Endodermal cell (in vitro differentiated cells): ENCODE data around the gene GPR42. TPM values are rescaled to one million over a fixed set of nuclear protein-coding genes. Genes with fewer than 3 reads are reported as not detected.
A peak's percentile ranks its signal among the peaks of the same experiment; 100 is the strongest.

Source experiments
- DNase-seq: peaks from one replicate; pipeline ENCODE4 v3.0.0-alpha.2; 2017
- H3K27ac ChIP-seq: 2 replicates; pipeline ENCODE4 v1.5.1; 2013; ENCODE audit warnings: mild to moderate bottlenecking, low read depth, low read length, moderate library complexity
- H3K27me3 ChIP-seq: 2 replicates; pipeline ENCODE4 v1.6.1; 2013; ENCODE audit warnings: mild to moderate bottlenecking, low read length, moderate library complexity; ENCODE audit not compliant: insufficient read depth, control insufficient read depth, poor library complexity, severe bottlenecking
- H3K36me3 ChIP-seq: 2 replicates; pipeline ENCODE4 v1.7.0; 2013; ENCODE audit warnings: mild to moderate bottlenecking, low read length, moderate library complexity; ENCODE audit not compliant: control insufficient read depth, insufficient read depth
- H3K4me1 ChIP-seq: one replicate; pipeline ENCODE4 v1.7.0; 2013; ENCODE audit warnings: low read length; ENCODE audit not compliant: control insufficient read depth, insufficient read depth
- H3K4me3 ChIP-seq: 2 replicates; pipeline ENCODE4 v1.5.1; 2013; ENCODE audit warnings: mild to moderate bottlenecking, low read length, moderate library complexity
- H3K9ac ChIP-seq: 2 replicates; pipeline ENCODE4 v1.6.1; 2013; ENCODE audit warnings: mild to moderate bottlenecking, low read length, moderate library complexity; ENCODE audit not compliant: poor library complexity, severe bottlenecking; ENCODE audit errors: extremely low read depth
- H3K9me3 ChIP-seq: 2 replicates; pipeline ENCODE4 v1.6.1; 2013; ENCODE audit warnings: mild to moderate bottlenecking, low read length, moderate library complexity; ENCODE audit not compliant: control insufficient read depth
- H3K27ac Mint-ChIP-seq: 2 replicates; pipeline ENCODE4 v1.8.0; 2020; ENCODE audit warnings: mixed read lengths
- H3K27me3 Mint-ChIP-seq: 2 replicates; pipeline ENCODE4 v1.8.0; 2021; ENCODE audit warnings: mild to moderate bottlenecking, mixed read lengths; ENCODE audit not compliant: insufficient read depth
- H3K36me3 Mint-ChIP-seq: 2 replicates; pipeline ENCODE4 v1.8.0; 2020; ENCODE audit warnings: low read depth, mixed read lengths
- H3K4me1 Mint-ChIP-seq: 2 replicates; pipeline ENCODE4 v1.8.0; 2020; ENCODE audit warnings: mixed read lengths
- H3K4me3 Mint-ChIP-seq: 2 replicates; pipeline ENCODE4 v1.8.0; 2020; ENCODE audit warnings: mild to moderate bottlenecking, moderate library complexity, mixed read lengths
- H3K9me3 Mint-ChIP-seq: 2 replicates; pipeline ENCODE4 v1.8.0; 2020; ENCODE audit warnings: mild to moderate bottlenecking, mixed read lengths
- WGBS, 2 experiments: methylation state at CpG; one replicate each; pipeline versions ENCODE4 v1.1.5 to v1.1.7; 2013; ENCODE audit warnings: missing lambda C conversion rate in 2 of 2, mixed read lengths in 1 of 2; ENCODE audit not compliant: insufficient coverage in 1 of 2, insufficient read length in 1 of 2; 5-methylcytosine and 5-hydroxymethylcytosine counted together
- total RNA-seq, 2 donors: library from RNA; stranded (reverse); fragmentation: NEBNext Ultra II Directional in 1 of 2; extraction: Animal tissue kit (Norgen Biotek cat#: 25700) in 1 of 2; gene quantifications; 2 replicates in 1 of 2; 3 replicates in 1 of 2; pipeline ENCODE4 v1.2.1, GENCODE V29; 2021
- TF ChIP-seq, protein P1 (sequence below): fragments of 200-600 bp; sonication (generic); conservative IDR thresholded peaks from 2 replicates; pipeline ENCODE4 v1.5.0; 2021; ENCODE audit warnings: antibody characterized with exemption, mild to moderate bottlenecking

Gene GPR42
- total RNA-seq, 2 donors from 2014 or later: not detected

DNA sequence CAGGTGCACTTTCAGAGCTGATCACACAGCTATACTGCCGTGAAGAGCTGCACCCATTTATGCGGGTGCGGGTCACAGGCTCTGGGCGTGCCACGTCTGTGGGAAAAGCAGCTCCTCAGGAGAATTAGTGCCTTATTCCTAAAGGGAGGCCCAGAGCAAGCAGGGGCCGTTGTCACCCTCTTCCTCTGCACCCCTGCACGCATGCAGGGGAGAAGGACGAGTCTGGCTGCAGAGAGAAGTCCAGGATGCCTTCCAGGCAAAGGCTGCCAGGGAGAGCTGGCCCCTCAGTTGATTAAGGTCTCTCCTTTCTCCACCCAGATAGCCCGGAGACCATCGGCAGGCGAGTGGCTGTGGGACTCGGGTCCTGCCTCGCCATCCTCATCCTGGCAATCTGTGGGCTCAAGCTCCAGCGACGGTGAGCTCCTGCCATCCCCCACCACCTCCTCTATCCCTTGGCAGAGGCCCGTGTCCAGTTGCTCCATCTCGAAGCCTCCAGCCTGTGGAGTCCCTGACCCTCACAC, 26.3 kb upstream of the GPR42 start:
- 86 to 92% methylated on average over 14 to 17 of the region's 17 CpGs for WGBS, 2 experiments
- TF ChIP-seq, protein P1, sequence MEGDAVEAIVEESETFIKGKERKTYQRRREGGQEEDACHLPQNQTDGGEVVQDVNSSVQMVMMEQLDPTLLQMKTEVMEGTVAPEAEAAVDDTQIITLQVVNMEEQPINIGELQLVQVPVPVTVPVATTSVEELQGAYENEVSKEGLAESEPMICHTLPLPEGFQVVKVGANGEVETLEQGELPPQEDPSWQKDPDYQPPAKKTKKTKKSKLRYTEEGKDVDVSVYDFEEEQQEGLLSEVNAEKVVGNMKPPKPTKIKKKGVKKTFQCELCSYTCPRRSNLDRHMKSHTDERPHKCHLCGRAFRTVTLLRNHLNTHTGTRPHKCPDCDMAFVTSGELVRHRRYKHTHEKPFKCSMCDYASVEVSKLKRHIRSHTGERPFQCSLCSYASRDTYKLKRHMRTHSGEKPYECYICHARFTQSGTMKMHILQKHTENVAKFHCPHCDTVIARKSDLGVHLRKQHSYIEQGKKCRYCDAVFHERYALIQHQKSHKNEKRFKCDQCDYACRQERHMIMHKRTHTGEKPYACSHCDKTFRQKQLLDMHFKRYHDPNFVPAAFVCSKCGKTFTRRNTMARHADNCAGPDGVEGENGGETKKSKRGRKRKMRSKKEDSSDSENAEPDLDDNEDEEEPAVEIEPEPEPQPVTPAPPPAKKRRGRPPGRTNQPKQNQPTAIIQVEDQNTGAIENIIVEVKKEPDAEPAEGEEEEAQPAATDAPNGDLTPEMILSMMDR: no peak
- H3K36me3 ChIP-seq: no peaks in the 10 kb centered on the region
- H3K9ac ChIP-seq: no peak overlapping the region
- H3K9me3 ChIP-seq: no peaks in the 10 kb centered on the region
- DNase-seq: peak; percentile 27
- no peak overlapping the region for H3K4me3 ChIP-seq
- H3K4me1 Mint-ChIP-seq: peaks cover 8% of the 10 kb centered on the region
- no peak overlapping the region for H3K27ac Mint-ChIP-seq
- peaks cover 10% of the 10 kb centered on the region for H3K27me3 Mint-ChIP-seq
- no peaks in the 10 kb centered on the region for H3K36me3 Mint-ChIP-seq
- H3K4me3 Mint-ChIP-seq: no peak overlapping the region
- no peak overlapping the region for H3K27ac ChIP-seq
- no peaks in the 10 kb centered on the region for H3K9me3 Mint-ChIP-seq
- no peaks in the 10 kb centered on the region for H3K4me1 ChIP-seq
- no peaks in the 10 kb centered on the region for H3K27me3 ChIP-seq

DNA sequence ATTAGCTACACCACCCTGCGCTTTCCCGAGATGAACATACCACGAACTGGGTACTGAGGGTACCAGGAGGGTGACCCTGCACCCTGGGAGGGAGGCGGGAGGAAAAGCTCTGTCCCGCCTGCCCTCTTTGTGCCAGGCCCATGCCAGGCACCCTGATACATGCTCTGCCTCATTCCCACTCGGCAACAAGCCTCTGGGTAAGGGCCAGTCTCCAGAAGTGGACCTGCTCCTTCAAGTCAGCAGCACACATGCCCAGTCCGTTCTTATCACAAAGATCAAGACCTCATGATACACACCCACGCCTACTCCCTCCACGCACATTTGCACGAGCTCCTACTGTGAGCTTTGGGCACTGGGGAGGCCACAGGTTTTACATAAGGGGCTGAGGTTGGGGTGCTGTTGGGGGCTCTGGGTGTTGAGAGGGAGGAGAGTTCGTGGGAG, 25.2 kb upstream of the GPR42 start:
- Histone ChIP-seq H3K4me3 (no peak overlapping the region), H3K4me1 (no peaks in the 10 kb centered on the region), H3K36me3 (no peaks in the 10 kb centered on the region), H3K9me3 (no peaks in the 10 kb centered on the region), H3K27me3 (no peaks in the 10 kb centered on the region), H3K27ac (no peak overlapping the region), H3K9ac (no peak overlapping the region)
- Mint-ChIP-seq H3K27me3 (peaks cover 8% of the 10 kb centered on the region), H3K36me3 (no peaks in the 10 kb centered on the region), H3K9me3 (no peaks in the 10 kb centered on the region), H3K4me3 (no peak overlapping the region), H3K4me1 (peaks cover 8% of the 10 kb centered on the region), H3K27ac (no peak overlapping the region)
- 92 to 95% methylated on average over 11 of the region's 11 CpGs for WGBS, 2 experiments
- peak; percentile 18 for DNase-seq
- TF ChIP-seq, protein P1: no peak

DNA sequence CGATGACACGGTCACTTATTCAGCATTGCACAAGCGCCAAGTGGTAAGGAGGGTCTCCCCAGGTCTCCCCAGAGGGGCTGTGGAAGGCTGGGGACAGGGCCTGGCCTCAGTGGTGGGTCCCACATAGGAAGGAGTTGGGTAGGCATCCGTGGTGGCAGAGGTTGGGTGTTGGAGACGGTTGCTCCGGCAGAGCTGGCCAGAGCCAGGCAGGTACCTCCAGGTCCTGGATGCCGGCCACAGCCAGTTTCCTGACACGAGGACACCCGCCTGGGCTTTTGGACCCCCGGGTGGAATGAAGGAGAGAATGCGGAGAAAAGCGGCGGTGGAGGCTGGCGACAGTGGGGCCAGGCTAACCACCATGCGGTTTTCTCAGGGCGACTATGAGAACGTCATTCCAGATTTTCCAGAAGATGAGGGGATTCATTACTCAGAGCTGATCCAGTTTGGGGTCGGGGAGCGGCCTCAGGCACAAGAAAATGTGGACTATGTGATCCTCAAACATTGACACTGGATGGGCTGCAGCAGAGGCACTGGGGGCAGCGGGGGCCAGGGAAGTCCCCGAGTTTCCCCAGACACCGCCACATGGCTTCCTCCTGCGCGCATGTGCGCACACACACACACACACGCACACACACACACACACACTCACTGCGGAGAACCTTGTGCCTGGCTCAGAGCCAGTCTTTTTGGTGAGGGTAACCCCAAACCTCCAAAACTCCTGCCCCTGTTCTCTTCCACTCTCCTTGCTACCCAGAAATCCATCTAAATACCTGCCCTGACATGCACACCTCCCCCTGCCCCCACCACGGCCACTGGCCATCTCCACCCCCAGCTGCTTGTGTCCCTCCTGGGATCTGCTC, 24.4 kb upstream of the GPR42 start:
- Histone ChIP-seq H3K4me3 (no peak overlapping the region), H3K27ac (no peak overlapping the region), H3K9ac (no peak overlapping the region), H3K4me1 (no peaks in the 10 kb centered on the region), H3K27me3 (no peaks in the 10 kb centered on the region), H3K9me3 (no peaks in the 10 kb centered on the region), H3K36me3 (no peaks in the 10 kb centered on the region)
- Mint-ChIP-seq H3K27me3 (peaks cover 8% of the 10 kb centered on the region), H3K9me3 (no peaks in the 10 kb centered on the region), H3K27ac (no peak overlapping the region), H3K4me3 (no peak overlapping the region), H3K4me1 (peaks cover 8% of the 10 kb centered on the region), H3K36me3 (no peaks in the 10 kb centered on the region)
- 93% methylated on average over 16 to 28 of the region's 28 CpGs for WGBS, 2 experiments
- peak; percentile 46 for DNase-seq
- TF ChIP-seq, protein P1: no peak
